GM10266 (cell line): ENCODE measurements around the gene CXCL12.

Experiments
- DNase-seq: peaks from one replicate; pipeline ENCODE4 v3.0.0; 2012; ENCODE audit errors: extremely low spot score
- TF ChIP-seq, protein P1 (sequence below): IDR thresholded peaks from 2 replicates; pipeline ENCODE4 v1.5.1; 2012; ENCODE audit warnings: mild to moderate bottlenecking, low read depth; ENCODE audit not compliant: control insufficient read depth, insufficient read depth; ENCODE audit errors: missing control alignments

CXCL12 gene

DNA sequence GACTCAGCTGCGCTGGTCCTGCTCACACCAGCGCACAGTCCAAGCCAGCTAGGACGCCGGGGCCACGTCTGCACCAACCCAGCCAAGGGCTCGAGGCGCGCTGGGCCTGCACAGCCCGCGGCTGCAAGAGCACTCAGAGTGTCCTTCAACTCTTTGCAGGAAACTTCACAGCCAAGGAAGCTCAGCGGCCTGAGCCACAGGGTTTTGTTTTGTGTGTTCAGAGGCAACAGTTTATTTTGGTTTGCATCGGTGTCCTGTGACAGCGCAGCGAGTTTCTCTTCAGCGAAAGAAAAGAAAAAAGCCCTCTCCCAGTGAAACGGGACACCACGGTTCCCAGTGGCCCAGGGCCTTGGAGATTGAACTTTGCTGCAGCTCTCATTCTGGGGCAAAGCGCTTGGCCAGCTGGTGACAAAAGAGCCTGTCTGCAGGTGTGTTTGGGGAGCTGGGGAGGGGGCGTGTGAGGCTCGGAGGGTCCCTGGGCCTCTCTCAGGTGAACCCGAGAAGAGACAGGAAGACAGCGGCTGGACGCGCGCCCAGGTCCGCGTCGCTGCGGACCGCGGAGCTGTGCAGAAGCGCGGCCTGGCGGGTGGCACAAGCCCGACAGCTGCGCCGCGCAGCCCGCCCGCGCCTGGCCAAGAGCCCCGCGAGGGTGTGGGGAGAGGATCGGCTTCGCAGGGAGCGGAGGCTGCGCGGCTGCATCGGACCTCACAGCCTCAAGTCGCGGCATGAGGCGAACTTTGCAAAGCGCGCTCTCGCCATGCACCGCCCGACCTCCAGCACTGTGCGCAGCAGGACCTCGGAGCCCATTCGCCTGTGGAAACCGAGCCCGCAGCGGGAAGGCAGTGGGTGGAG, 922 bp downstream of the CXCL12 start:
- TF ChIP-seq, protein P1, sequence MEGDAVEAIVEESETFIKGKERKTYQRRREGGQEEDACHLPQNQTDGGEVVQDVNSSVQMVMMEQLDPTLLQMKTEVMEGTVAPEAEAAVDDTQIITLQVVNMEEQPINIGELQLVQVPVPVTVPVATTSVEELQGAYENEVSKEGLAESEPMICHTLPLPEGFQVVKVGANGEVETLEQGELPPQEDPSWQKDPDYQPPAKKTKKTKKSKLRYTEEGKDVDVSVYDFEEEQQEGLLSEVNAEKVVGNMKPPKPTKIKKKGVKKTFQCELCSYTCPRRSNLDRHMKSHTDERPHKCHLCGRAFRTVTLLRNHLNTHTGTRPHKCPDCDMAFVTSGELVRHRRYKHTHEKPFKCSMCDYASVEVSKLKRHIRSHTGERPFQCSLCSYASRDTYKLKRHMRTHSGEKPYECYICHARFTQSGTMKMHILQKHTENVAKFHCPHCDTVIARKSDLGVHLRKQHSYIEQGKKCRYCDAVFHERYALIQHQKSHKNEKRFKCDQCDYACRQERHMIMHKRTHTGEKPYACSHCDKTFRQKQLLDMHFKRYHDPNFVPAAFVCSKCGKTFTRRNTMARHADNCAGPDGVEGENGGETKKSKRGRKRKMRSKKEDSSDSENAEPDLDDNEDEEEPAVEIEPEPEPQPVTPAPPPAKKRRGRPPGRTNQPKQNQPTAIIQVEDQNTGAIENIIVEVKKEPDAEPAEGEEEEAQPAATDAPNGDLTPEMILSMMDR = no peak

DNA sequence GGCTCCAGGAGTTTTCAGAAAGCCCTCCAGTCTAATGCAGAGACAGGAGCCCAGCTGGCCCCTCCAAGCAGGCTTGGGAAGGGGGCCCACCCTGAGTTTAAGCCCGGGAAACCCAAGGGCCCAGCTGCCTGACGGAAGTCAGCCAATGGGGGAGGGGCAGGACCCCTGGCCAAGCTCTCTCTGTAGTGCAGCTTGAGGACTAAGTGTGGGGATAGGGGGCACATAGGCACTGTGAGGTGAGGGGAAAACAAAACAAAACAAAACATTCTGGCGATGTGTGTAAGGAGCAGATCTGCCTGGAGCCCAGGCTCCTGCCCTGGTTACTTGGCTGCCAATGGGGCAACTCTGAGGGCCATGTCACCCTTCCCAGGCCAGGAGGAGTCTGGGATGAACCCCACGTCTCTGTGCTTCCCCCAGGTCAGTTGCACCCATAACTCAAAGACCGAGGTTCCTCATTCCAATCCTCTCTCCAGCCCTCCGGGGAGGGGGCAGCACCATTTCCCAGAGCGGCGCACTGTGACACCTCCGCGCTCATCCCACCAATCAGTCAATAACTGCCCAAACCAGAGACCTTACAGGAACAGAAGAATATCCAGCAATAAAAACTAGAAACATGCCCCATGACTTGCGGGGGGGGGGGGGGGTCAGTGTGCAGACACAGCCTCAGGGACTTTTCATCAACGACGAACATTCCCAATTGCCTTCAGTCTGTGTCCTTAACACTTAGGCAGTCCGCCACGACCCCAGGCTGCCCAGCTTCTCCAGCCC, 1.7 kb downstream of the CXCL12 start:
- TF ChIP-seq, protein P1 = no peak
- no peak for DNase-seq

More for the DNA sequence above, 922 bp downstream of the CXCL12 start:
- DNase-seq = no peak

DNA sequence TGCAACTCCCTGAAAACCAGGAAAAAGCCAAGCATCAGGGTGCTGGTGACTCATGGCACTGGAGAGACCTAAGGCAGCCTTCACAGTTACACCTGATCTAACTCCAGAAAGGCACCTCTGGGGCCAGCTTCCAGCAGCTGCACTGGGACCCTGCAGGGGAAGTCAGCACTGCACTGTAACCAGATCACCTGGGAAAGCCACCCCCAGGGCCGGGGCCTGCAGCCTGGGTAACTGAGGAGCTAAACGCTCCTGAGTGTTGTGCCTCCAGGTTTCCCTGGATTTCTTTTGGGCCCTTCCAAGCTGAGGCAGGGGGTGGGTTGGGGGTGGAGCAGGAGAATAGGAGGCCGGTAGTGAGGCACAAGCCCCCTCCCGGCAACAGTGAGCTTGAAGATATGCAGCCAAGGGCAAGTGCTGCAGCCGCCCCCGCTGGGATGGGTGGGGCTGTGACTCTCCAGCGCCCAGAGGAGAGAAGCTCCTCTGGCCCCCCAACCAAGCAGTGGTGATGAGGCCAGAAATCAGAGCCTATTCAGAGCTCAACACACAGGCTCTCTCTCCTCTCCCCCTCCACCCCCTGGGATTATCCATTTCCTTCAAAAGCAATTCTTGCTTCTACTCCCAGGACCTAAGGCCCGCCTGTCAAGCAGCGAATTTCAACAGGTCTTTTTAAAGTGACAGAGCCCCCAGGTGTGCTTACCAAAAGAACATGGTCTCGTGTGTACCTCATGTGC, 2.6 kb downstream of the CXCL12 start:
- TF ChIP-seq, protein P1 = no peak
- DNase-seq = no peak

DNA sequence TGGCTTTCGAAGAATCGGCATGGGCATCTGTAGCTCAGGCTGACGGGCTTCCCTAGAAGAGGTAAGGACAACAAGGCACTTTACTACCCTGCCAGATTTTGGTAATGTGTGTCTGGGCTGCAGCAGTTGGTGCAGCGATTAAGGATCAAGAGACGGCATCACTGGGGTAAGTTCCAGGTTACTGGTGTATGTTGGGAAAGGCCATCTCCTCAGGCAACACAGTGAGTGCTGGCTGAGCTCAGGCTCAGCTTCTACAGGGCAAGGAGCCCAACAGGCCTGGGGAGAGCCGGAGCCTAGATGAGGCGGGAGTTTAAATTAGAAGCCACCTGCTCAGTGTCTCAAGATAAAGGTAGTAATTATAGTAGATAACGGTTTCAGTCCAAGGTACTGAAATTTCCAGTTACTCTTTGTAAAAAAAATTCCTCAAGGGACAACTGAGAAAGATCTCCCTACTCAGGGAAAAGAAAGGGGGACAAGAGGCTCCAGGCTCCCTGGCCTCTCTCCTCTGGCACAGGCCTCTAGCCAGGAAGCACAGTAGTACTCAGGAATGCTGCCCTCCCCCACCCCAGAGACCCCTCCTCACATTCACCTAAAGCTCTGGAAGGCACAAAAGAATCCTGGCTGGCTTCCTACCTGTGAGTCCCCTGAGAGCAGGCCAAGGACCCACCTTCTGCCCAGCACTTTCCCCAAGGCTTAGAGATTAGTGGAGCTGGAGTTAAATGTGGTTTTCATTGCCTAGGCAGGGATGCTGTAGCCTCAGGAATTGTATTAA, 3.9 kb downstream of the CXCL12 start:
- TF ChIP-seq, protein P1 = no peak
- no peak for DNase-seq

DNA sequence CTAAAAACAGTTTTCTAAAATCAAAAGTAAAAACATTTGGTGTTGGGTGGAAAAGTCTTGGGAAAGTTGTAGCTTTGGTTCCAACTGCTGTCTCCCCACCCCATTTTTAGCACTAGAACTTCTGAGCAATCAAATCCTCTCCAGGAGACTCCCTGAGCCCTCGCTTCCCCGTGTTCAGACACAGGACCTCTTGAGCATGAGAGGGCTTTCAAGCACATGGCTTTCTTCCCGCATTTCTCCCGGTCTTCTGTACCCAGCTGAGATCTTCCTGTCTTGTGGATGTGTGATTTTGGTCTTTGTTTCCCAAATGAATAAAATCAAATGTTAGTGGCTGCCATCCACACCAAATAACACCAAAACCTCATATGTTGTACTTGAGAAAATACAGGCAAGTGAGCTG, 5.0 kb downstream of the CXCL12 start:
- TF ChIP-seq, protein P1 = no peak
- no peak for DNase-seq

DNA sequence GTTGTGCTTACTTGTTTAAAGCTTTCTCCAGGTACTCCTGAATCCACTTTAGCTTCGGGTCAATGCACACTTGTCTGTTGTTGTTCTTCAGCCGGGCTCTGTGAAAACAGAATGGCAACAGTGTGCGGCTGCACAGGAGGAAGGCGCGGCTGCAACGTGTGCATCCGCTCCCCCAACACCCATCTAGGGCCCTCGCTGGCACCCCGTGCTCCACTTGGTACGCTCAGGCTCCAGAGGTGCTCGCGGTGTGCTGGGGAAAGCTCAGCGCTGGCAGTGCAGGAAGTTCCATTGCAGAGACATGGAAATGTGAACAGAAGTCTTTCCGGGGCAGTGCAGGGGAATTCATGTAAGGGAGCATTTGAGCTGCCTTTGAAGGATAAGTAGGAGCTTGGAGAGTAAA, 6.3 kb downstream of the CXCL12 start:
- DNase-seq = no peak
- TF ChIP-seq, protein P1 = no peak
